ENCODE results near the gene ARMC9. TPM values are rescaled to one million over a fixed set of nuclear protein-coding genes. Genes with fewer than 3 reads are reported as not detected.

Gene ARMC9
- total and polyA plus RNA-seq, 2 donors (not counting 3 experiments of a cell fraction or from before 2014, with no cell fraction given), result 16.4 to 24.2 TPM

GRCh38 chr2:231388725-231389346, 190.4 kb downstream of the ARMC9 start:
- Histone ChIP-seq H3K4me3 (replicated peaks in 1 of 3; ENCODE audit: insufficient read depth in 1 of 3, low read depth in 1 of 3, low read length in 3 of 3) (no peak overlapping the region), H2AFZ (ENCODE audit: low read depth, low read length) (no peak overlapping the region), H3K27ac (ENCODE audit: insufficient read depth, low read depth, low read length) (no peak overlapping the region), H4K20me1 (replicated peaks; ENCODE audit: control insufficient read depth, extremely low read depth, insufficient read depth, low read length) (no peaks in the 10 kb centered on the region), H3K27me3 (ENCODE audit: control insufficient read depth in 2 of 2, insufficient read depth in 2 of 2, low read length in 2 of 2) (no peaks in the 10 kb centered on the region), H3K36me3 (ENCODE audit: control insufficient read depth in 2 of 2, extremely low read depth in 1 of 2, insufficient read depth in 2 of 2, low read length in 2 of 2) (no peaks in the 10 kb centered on the region), H3K9me1 (replicated peaks; ENCODE audit: control insufficient read depth, extremely low read depth, insufficient read depth, low read length) (no peaks in the 10 kb centered on the region), H3K4me2 (ENCODE audit: insufficient read depth, low read length) (no peak overlapping the region), H3K4me1 (ENCODE audit: control insufficient read depth, extremely low read depth, insufficient read depth, low read length) (peaks cover 3% of the 10 kb centered on the region), H3K9me3 (replicated peaks; ENCODE audit: control insufficient read depth, insufficient read depth, low read length) (no peaks in the 10 kb centered on the region), H3K79me2 (ENCODE audit: control insufficient read depth, insufficient read depth, low read length) (no peaks in the 10 kb centered on the region), H3K9ac (replicated peaks; ENCODE audit: extremely low read depth, insufficient read depth, low read length) (no peak overlapping the region)
- intact Hi-C loops (cut with micrococcal nuclease), result no loop called here
- POLR2A ChIA-PET, result no interaction called here
- BruUV-seq (replicated peaks), result no TSS peak
- CTCF ChIA-PET, result interaction anchor here (0.9 to 1.9 kb wide), 6 partner anchors 12 to 92 kb away, joined by 3 to 7 read pairs (median 4); no protein-coding TSS in a partner anchor
- TF ChIP-seq MYC (IDR thresholded peaks at IDR 0.05; ENCODE audit: low read depth, low read length) (no peak), FOS (IDR thresholded peaks at IDR 0.05; ENCODE audit: borderline replicate concordance, insufficient read depth, low read length) (no peak), JUN (IDR thresholded peaks at IDR 0.05; ENCODE audit: borderline replicate concordance, insufficient read depth, insufficient read length, low read depth) (no peak), EZH2 (IDR thresholded peaks at IDR 0.05; ENCODE audit: borderline replicate concordance, low read depth, low read length, severe bottlenecking) (no peak), CTCF (IDR thresholded peaks at IDR 0.05; ENCODE audit: extremely low read depth in 1 of 2, insufficient read depth in 1 of 2, low read depth in 1 of 2, low read length in 2 of 2) (no peak), GATA2 (IDR thresholded peaks at IDR 0.05; ENCODE audit: insufficient read depth, insufficient read length, low read depth, low read length) (no peak), MAX (IDR thresholded peaks at IDR 0.05; ENCODE audit: insufficient read depth, insufficient read length) (no peak), POLR2A (IDR thresholded peaks at IDR 0.05; ENCODE audit: low read depth, low read length) (no peak), POLR2AphosphoS5 (IDR thresholded peaks at IDR 0.05; ENCODE audit: insufficient read depth, low read depth, low read length) (no peak)
- no peak for FAIRE-seq
- dilution Hi-C loops (cut with MboI; ENCODE audit: extremely low pct_ligation_motif_present, low sequenced_read_pairs), result no loop called here
- no peak for DNase-seq (ENCODE audit: low read depth, low spot score)

Measured in endothelial cell of umbilical vein (primary cell).